Activated CD4-positive, CD25-positive, alpha-beta regulatory T cell treated with anti-CD3 and anti-CD28 coated beads, Interleukin-2, amount 50 U/mL, for 16 hours (primary cell): ENCODE results near the gene UBE2O.

Experiments
- DNase-seq: peaks from one replicate; pipeline ENCODE4 v3.0.0-alpha.2; 2020; ENCODE audit warnings: low read depth, low spot score

The UBE2O gene

GRCh38 chr17:76439314-76439928, 13.5 kb downstream of the UBE2O start:
- no peak for DNase-seq

- no peak for DNase-seq
These were observed 14.0 kb downstream of the UBE2O start for GRCh38 chr17:76438906-76439305.

- no peak for DNase-seq
These were observed 15.2 kb downstream of the UBE2O start for GRCh38 chr17:76437467-76438402.

GRCh38 chr17:76435751-76436150, 17.2 kb downstream of the UBE2O start:
- DNase-seq: no peak

GRCh38 chr17:76434870-76435269, 18.1 kb downstream of the UBE2O start:
- DNase-seq: no peak

GRCh38 chr17:76433693-76434092, 19.3 kb downstream of the UBE2O start:
- DNase-seq: no peak

- no peak for DNase-seq
These were observed 20.1 kb downstream of the UBE2O start for GRCh38 chr17:76432712-76433336.

- no peak for DNase-seq
These were observed 20.9 kb downstream of the UBE2O start for GRCh38 chr17:76432004-76432403.

- DNase-seq: no peak
These were observed 21.4 kb downstream of the UBE2O start for GRCh38 chr17:76431509-76431908.

- DNase-seq: no peak
These were observed 24.4 kb downstream of the UBE2O start for GRCh38 chr17:76428511-76428910.

GRCh38 chr17:76427501-76428231, 25.3 kb downstream of the UBE2O start:
- no peak for DNase-seq

- no peak for DNase-seq
These were observed 26.1 kb downstream of the UBE2O start for GRCh38 chr17:76426853-76427252.

GRCh38 chr17:76422860-76423259, 30.1 kb downstream of the UBE2O start:
- no peak for DNase-seq

- DNase-seq: no peak
These were observed 30.5 kb downstream of the UBE2O start for GRCh38 chr17:76422406-76422805.

- no peak for DNase-seq
These were observed 31.9 kb downstream of the UBE2O start for GRCh38 chr17:76421044-76421407.

GRCh38 chr17:76420356-76421043, 32.5 kb downstream of the UBE2O start:
- no peak for DNase-seq

GRCh38 chr17:76419576-76420260, 33.2 kb downstream of the UBE2O start:
- DNase-seq: no peak

- DNase-seq: no peak
These were observed 35.3 kb downstream of the UBE2O start for GRCh38 chr17:76417499-76418143.

- DNase-seq: no peak
These were observed 36.1 kb downstream of the UBE2O start for GRCh38 chr17:76416899-76417298.

GRCh38 chr17:76416457-76416856, 36.5 kb downstream of the UBE2O start:
- DNase-seq: no peak
